OCI-LY3 (cell line): ENCODE measurements around the gene NQO2.
"Not testable (repeated sequence)": the region's sequence is repeated elsewhere in the genome, so short reads cannot be mapped to it uniquely, and the experiment has no call there.

Experiments
- EZH2phosphoT487 ChIP-seq: fragments of 200-600 bp; shearing (Covaris generic); IDR thresholded peaks from 2 replicates; pipeline ENCODE4 v1.6.1; 2018; ENCODE audit warnings: antibody characterized with exemption, mixed run types, low read depth
- TF ChIP-seq, protein P1 (sequence below): fragments of 200-600, 300-600 bp; sonication (generic); IDR thresholded peaks from 2 replicates; pipeline ENCODE4 v1.5.1; 2014; ENCODE audit warnings: antibody characterized with exemption, low read length, low read depth

DNA sequence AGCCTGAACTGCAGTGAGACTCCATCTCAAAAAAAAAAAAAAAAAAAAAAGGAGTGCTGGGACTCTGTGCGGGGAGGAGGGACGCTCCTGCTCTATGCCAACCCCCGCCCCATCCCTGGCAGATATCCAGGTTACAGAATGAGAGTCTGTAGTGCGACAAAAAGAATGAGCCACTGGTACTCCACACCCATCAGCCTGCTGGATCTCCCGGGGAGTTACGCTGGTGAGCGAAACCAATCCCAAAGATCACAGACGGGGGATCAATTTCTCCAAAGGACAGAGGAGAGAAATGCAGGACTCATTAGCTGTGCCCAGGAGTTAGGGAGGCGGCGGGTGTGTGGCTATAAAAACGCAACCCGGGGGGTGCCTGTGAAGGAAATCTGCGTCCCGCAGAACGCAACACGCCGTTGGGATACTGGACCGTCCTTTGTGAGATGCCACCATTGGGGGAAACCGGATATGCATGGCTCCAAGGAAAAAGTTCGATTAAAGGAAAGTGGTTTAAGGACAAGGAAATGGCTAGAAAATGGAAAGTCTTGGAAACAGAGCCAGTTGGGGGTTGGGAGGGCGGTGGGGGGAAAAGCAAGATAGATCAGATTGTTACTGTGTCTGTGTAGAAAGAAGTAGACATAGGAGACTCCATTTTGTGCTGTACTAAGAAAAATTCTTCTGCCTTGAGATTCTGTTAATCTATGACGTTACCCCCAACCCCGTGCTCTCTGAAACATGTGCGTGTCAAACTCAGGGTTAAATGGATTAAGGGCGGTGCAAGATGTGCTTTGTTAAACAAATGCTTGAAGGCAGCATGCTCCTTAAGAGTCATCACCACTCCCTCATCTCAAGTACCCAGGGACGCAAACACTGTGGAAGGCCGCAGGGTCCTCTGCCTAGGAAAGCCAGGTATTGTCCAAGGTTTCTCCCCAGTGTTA is 54.8 kb downstream of the NQO2 start:
- TF ChIP-seq, protein P1, sequence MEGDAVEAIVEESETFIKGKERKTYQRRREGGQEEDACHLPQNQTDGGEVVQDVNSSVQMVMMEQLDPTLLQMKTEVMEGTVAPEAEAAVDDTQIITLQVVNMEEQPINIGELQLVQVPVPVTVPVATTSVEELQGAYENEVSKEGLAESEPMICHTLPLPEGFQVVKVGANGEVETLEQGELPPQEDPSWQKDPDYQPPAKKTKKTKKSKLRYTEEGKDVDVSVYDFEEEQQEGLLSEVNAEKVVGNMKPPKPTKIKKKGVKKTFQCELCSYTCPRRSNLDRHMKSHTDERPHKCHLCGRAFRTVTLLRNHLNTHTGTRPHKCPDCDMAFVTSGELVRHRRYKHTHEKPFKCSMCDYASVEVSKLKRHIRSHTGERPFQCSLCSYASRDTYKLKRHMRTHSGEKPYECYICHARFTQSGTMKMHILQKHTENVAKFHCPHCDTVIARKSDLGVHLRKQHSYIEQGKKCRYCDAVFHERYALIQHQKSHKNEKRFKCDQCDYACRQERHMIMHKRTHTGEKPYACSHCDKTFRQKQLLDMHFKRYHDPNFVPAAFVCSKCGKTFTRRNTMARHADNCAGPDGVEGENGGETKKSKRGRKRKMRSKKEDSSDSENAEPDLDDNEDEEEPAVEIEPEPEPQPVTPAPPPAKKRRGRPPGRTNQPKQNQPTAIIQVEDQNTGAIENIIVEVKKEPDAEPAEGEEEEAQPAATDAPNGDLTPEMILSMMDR = not testable (repeated sequence)
- not testable (repeated sequence) for TF ChIP-seq EZH2phosphoT487
